HG03025 (cell line): Measurements from ENCODE around the gene PTBP1.
A peak's percentile ranks its signal among the peaks of the same experiment; 100 is the strongest.

ENCODE experiments used
- ATAC-seq: cut with Tn5 transposase; IDR thresholded peaks from one replicate; pipeline ENCODE4 v1.9.1; 2021; ENCODE audit warnings: mild to moderate bottlenecking, moderate library complexity; ENCODE audit not compliant: unreplicated experiment, low FRiP score

The PTBP1 gene

DNA sequence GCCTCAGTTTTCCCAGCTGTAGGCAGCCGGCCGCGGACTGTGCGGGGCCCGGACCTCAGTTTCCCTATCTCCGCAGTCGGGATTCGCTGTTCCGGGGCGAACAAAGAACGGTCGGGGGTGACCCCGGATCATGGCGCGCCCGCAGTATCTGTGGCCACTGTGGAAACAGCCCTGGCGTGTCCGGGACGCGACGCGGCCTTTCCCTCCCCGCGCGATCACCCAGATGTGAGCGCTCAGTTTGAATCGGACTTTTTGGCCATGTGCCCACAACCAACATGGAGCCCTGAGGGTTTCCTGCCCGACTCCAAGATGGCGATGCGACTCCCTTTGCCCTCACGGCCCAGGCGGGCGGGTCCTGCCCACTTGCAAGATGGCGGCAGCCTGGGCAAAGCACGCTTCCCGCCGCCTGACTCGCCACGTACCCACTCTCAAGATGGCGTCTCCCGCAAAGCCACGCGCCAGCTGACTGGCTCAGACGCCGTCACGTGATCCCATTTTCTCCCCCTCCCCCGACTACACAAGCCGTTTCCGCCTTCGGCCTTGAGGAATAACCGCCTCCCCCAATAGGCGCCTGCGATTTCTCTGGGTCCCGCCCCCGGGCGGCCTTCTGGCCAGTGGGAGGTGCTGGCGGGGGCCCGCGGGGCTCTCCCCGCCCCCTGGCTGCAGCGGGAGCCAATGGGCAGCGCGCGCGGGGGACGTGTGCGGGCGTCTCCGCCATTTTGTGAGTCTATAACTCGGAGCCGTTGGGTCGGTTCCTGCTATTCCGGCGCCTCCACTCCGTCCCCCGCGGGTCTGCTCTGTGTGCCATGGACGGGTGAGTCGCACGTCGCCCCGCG lies at the start of gene PTBP1:
PTBP1 (plus strand) TSS at position 761 of the 836 bp plus-strand sequence; CDS start at position 807, 46 bp downstream.
- peak; percentile 72 for ATAC-seq

DNA sequence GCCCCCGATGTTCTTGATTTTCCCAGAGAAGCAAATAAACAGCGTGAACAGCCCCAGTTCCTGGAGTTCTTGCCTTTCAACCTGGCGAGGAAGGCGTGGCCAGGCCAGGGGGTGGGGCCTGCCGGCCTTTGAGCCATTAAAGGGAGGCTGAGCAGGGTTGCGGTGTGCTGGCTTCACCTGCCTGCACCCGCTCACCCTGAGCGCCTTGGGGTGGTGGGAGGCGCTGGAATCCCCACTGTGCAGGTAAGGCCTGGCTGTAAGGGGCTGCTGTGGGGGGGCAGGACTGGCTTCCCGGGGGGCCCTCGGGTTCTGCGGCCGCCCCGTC lies 49.0 kb upstream of the PTBP1 start:
- no peak for ATAC-seq

DNA sequence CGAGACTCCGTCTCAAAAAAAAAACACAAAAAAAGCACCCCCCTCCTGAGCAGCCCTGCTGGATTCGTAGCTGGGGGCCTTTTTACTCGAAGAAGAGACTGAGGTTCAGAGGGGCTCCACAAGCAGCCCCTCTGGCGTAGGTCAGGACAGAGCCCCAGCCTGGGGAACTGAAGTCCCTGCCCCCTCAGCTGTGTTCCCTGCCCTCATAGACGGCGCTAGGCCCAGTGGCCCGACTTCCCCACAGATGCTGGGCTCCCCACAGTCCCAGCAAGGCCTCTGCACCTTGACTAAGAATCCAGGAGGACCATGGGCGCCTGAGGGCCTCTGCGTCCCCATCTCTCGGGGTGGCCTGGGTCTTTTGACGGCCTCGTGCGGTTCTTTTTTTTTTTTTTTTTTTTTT lies 47.4 kb upstream of the PTBP1 start:
- no peak for ATAC-seq

DNA sequence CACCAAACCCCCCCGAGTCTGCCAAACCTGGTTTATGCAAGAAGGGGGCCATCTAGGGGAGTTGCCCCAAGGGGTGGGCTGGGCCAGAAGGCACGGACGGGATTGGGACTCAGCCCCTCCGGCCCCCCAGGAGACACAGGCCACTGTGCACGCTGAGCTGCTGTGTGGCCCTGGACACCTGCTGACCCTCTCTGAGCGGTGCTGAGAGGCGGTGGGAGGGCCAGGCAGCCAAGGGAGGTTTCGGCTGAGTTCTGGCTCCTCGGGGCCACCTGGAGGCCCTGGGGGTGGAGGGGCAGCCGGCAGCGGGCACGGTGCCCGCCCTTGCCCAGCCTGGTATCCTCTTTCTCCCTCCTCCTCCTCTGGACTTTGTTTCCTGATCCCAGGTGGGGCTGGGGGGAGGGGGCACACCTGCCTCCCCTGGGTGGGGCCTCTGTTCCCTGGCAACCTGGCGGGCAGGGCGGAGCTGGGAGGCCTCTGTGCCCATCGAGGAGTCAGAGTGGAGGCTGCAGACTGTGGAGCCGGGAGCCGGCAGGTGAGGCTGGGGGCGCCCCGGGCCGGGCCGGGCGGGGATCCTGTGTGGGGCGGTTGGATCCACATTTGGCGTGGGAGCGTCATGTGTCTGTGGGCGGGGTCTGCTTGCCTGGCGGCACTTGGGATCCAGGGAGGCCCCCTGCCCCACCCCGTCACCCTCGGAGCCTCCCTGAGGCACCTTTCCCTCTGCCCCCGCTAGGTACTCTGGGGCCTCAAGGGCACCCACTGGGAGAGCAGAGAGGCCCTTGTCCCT lies 46.4 kb upstream of the PTBP1 start, which contains the start of gene MISP:
MISP (plus strand) TSS at position 473 of the 784 bp plus-strand sequence. CDS start 5,835 bp downstream, outside the sequence.
- no peak for ATAC-seq

DNA sequence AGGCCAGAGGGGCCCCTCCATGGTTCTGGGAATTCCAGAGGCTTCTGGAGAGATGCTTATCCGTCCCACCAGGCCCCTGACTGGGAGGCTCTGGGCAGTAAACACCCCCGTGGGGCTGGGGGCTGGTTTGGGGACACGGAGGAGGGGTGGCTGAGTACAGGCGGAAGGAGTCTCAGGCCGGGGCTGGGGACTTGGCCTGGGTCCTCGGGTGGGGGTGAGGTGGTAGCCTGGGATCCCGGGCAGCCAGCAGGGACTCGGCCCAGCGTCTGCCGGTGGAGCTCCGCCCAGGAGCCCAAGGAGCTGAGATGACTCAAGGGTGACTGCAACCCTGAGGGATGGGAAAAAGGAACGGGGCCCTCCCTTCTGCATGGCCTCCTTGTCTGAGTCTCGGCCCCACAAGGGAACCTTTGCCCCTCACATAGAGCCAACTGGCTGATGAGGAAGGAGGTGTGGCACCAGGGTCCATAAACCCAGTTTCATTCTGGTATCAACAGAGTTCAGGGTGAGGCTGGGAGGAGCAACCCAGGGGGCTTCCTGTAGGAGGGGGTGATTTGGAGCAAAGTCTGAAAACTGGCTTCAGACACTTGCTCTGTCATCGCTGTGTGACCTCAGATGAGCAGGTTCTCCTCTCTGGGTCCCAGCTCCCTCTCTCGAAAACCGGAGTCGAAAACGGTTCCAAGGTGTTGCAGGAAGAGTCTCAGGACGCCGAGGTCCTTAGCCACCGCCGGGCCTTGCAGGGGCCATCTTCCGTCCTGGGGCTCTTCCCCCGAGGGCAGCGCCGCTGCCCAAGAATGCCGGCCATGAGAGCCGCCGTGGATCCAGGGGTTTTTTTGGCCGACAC lies 45.5 kb upstream of the PTBP1 start:
- ATAC-seq, result no peak

DNA sequence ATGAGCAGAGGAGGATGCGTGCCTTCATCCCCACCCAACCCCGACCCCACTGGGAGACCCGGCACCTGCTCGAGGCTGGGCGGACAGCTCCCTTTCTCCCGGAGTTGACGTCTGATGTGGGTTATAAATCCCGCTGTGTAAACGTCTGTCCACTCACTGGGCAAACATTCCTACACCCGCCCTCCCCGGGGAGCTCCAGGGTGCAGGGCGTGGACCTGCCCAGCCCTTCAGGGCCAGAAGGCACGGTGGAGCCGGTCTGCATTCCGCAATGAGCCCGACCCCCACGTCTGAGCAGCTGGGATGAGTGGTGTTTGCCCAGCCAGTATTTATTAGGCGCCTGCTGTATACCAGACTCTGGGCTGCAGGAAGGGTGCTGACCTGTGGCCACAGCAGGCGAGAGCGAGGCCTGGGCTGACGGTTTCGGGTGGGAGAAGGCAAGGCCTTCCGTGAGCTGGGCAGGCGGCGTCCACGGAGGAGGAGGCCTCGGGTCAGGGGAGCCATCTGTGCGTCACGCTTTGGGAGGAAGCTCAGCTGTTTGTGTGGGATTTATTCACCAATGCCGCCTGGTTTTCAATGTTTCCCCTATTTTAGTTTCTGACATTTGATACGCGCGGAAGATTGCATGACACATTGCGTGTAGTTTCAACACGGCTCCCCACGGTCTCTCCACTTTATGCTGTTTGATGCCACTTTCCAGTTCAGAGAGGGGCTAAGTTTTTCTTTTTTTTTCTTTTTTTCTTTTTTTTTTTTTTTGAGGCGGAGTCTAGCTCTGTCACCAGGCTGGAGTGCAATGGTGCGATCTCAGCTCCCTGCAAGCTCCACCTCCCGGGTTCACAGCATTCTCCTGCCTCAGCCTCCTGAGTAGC lies 44.4 kb upstream of the PTBP1 start:
- no peak for ATAC-seq

DNA sequence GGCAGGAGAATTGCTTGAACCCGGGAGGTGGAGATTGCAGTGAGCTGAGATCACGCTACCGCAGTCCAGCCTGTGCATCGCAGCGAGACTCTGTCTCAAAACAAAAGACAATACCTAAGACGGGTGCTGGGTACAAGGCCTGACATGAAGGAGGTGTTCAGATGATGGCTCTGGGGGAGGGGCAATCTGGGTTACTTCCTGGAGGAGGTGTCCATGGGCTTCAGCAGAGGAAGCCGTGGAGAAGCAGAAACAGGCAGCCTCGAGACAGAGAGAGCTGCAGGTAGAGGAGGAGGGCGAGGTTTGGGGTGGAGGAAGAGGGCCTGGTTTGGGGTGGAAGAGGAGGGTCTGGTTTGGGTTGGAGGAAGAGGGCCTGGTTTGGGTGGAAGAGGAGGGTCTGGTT lies 42.7 kb upstream of the PTBP1 start:
- ATAC-seq, result no peak

DNA sequence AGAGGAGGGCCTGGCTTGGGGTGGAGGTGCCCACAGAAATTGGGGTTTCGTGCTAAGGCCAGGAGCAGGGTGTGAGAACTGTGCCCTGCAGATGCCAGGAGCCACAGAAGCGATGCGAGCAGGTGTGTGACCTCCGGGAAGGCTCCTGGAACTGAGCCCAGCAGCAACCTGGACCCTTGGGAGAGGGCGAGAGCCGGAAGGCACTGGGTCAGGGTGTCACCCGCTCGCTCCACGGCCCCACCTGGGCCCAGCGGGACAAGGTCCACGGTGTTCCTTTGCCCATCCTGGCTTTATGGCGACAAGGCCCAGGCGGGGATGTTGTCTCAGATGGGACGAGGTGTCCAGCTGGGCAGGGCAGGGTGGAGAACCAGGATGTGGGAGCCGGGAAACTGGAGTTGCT lies 42.2 kb upstream of the PTBP1 start:
- ATAC-seq, result no peak

DNA sequence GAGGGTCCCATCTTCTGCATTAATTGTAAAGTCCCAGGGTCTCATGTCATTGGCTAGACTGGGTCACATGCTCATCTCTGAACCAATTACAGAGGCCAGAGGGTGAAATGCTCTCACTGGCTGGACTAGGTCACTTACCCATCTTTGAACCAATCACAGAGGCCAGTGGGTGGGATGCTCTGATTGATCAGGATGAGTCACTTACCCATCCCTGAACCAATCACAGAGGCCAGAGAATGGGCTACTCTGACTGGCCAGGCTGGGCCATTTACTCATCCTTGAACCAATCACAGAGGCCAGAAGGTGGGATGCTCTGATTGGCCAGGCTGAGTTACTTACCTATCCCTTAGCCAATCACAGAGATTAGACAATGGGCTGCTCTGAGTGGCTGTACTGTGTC lies 41.0 kb upstream of the PTBP1 start:
- no peak for ATAC-seq

DNA sequence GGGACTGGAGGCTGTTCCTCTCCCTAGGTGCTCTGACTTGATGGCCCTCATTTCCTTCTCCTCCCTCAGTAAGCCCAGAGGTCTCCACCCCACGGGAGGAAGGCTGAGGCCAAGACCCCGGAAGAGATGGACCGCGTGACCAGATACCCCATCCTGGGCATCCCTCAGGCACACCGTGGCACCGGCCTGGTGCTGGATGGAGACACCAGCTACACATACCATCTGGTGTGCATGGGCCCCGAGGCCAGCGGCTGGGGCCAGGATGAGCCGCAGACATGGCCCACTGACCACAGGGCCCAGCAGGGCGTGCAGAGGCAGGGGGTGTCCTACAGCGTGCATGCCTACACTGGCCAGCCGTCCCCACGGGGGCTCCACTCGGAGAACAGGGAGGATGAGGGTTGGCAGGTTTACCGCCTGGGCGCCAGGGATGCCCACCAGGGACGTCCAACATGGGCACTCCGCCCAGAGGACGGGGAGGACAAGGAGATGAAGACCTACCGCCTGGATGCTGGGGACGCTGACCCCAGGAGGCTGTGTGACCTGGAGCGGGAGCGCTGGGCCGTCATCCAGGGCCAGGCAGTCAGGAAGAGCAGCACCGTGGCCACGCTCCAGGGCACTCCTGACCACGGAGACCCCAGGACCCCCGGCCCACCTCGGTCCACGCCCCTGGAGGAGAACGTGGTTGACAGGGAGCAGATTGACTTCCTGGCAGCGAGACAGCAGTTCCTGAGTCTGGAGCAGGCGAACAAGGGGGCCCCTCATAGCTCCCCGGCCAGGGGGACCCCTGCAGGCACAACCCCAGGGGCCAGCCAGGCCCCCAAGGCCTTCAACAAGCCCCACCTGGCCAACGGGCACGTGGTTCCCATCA lies 40.2 kb upstream of the PTBP1 start:
- ATAC-seq, result no peak

DNA sequence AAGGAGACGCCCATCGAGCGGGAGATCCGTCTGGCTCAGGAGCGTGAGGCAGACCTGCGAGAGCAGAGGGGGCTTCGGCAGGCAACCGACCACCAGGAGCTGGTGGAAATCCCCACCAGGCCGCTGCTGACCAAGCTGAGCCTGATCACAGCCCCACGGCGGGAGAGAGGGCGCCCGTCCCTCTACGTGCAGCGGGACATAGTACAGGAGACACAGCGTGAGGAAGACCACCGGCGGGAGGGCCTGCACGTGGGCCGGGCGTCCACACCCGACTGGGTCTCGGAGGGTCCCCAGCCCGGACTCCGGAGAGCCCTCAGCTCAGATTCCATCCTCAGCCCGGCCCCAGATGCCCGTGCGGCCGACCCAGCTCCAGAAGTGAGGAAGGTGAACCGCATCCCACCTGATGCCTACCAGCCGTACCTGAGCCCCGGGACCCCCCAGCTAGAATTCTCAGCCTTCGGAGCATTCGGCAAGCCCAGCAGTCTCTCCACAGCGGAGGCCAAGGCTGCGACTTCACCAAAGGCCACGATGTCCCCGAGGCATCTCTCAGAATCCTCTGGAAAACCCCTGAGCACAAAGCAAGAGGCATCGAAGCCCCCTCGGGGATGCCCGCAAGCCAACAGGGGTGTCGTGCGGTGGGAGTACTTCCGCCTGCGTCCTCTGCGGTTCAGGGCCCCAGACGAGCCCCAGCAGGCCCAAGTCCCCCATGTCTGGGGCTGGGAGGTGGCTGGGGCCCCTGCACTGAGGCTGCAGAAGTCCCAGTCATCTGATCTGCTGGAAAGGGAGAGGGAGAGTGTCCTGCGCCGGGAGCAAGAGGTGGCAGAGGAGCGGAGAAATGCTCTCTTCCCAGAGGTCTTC lies 39.2 kb upstream of the PTBP1 start:
- ATAC-seq, result no peak

DNA sequence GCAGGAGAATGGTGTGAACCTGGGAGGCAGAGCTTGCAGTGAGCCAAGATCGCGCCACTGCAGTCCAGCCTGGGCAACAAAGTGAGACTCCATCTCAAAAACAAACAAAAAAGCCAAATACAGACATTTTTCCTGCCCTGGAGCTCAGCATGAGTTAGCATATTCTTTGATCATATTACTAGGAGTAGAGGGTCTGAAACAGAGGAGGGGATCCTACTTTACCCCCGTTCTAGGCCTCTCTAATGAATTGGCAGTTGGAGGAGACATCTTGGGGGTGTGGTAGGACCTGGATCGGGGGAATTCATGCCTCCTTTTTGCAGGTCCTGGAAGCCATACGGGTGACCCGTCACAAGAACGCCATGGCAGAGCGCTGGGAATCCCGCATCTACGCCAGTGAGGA lies 34.1 kb upstream of the PTBP1 start:
- ATAC-seq, result no peak

DNA sequence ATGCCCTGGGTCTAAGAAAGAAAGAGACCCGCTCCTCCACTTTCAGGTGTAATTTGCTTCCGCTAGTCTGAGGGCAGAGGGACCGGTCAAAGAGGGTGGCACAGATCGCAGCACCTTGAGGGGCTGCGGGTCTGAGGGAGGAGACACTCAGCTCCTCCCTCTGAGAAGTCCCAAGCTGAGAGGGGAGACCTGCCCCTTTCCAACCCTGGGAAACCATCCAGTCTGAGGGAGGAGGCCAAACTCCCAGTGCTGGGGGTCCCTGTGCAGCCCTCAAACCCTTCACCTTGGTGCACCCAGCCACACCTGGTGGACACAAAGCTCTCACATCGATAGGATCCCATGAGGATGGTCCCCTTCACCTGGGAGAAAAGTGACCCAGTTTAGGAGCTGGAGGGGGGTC lies 33.4 kb upstream of the PTBP1 start:
- no peak for ATAC-seq

DNA sequence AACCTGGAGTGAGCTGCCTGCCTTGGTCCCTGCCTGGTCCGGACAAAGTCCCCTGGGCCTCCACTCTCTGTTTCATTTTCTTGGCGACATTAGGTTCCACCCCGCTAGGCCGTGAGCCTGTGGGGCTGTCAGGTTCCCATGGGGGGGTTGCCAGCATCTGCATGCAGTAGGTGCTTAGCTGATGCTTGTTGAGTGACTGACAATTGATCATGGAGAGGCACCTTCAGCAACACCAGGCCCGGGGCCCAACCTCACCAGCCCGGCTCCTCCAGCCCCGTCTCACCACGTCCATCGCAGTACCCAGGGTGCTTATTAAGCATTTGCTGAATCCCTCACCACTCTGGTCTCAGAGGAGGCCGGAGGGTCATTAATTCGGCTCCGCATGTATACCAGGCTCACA lies 33.0 kb upstream of the PTBP1 start:
- no peak for ATAC-seq

DNA sequence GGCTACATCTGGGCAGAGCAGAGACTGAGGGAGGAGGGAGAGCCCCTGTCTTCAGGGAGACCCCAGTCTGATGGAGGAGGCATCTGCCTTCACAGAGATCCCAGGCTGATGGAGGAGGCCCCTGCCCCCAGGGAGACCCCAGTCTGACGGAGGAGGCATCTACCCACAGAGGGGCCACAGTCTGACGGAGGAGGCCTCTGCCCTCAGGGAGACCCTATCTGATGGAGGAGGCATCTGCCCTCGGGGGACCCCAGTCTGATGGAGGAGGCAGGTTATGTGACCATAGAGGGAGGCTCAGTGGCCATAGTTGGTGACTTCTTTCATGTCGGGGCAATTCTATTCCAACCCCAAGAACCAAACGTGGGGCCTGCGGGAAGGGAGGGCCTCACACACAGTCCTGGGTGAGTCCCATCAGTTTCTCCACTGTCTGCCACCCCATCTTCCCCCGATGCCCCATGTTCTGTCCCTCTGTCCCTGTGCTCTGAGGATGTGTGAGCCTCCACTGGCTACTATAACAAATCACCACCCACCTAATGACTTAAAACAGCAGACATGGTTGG lies 32.0 kb upstream of the PTBP1 start:
- ATAC-seq, result no peak

DNA sequence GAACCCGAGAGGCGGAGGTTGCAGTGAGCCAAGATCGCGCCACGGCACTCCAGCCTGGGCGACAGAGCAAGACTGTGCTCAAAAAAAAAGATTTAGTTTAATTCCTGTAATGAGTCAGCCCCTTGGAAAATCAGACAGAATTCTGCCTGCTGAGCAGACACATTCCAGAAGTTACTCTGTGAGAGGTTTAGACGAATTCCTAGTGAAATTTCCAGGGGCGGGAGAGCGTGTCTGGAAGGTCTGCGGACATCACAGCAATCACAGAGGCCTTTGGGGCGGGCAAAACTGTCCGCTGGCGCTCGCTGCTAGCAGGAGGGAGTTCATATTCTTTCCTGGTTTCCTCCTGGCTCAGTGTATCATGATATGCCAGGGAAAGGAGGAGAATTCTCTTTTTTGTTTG lies 28.8 kb upstream of the PTBP1 start:
- ATAC-seq, result no peak

DNA sequence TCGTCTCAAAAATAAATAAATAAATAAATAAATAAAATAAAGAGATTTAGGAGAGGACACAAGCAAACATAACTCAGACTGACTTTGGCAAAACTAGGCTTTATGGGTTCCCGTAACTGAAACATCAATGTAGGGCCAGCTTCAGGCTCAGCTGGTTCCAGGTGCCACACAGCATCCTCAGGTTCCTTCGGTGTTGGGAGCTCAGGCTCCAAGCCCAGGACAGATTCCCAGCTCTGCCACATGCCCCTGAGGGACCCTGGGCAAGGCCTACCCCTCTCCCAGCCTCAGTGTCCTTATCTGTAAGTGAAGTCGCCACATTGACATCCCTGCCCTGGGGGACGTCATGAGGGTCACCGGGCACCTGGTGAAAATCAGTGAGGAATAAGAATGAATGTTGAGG lies 27.6 kb upstream of the PTBP1 start:
- no peak for ATAC-seq

DNA sequence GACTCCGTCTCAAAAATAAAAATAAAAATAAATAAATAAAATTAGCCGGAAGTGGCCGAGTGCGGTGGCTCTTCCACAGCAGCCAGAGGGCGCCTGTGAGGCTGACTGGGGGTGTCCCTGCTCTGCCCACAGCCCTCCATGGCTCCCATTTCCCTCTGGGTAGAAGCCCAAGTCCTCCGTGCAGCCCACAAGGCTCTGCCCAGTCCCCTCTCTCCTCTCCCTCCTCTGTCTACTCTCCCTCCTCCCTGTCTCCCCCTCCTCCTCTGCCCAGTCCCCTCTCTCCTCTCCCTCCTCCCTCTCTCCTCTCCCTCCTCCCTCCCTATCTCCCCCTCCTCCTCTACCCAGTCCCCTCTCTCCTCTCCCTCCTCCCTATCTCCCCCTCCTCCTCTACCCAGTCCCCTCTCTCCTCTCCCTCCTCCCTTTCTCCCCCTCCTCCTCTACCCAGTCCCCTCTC lies 25.9 kb upstream of the PTBP1 start:
- no peak for ATAC-seq
